Astrocyte (in vitro differentiated cells and primary cell): ENCODE results near the gene VKORC1. TPM values are rescaled to one million over a fixed set of nuclear protein-coding genes. Genes with fewer than 3 reads are reported as not detected.
A peak's percentile ranks its signal among the peaks of the same experiment; 100 is the strongest.

Experiments
- DNase-seq: peaks from one replicate; pipeline ENCODE4 v3.0.0-alpha.2; 2010; ENCODE audit warnings: low read depth
- FAIRE-seq: peaks from 2 replicates; lab custom pipeline; 2011; peaks lifted over from hg19 to GRCh38; lab: Jason Lieb, UNC
- H2AFZ ChIP-seq: 2 replicates; pipeline ENCODE4 v1.6.0; 2012; ENCODE audit warnings: low read depth, low read length, inconsistent platforms
- H3K27ac ChIP-seq: 2 replicates; pipeline ENCODE4 v1.5.1; 2011; ENCODE audit warnings: low read depth, low read length, inconsistent platforms
- H3K27me3 ChIP-seq: 2 replicates; pipeline ENCODE4 v1.6.0; 2011; ENCODE audit warnings: low read length, inconsistent platforms; ENCODE audit not compliant: insufficient read depth
- H3K36me3 ChIP-seq: 2 replicates; pipeline ENCODE4 v1.5.1; 2011; ENCODE audit warnings: low read length, inconsistent platforms; ENCODE audit not compliant: insufficient read depth
- H3K4me1 ChIP-seq: 2 replicates; pipeline ENCODE4 v1.5.1; 2011; ENCODE audit warnings: low read length, inconsistent platforms; ENCODE audit not compliant: insufficient read depth
- H3K4me2 ChIP-seq: 2 replicates; pipeline ENCODE4 v1.6.0; 2012; ENCODE audit warnings: low read length, inconsistent platforms
- H3K4me3 ChIP-seq: 2 replicates; pipeline ENCODE4 v1.5.1; 2011; ENCODE audit warnings: low read depth, mild to moderate bottlenecking, low read length, inconsistent platforms; ENCODE audit not compliant: insufficient read depth
- H3K79me2 ChIP-seq: 2 replicates; pipeline ENCODE4 v1.6.0; 2012; ENCODE audit warnings: mild to moderate bottlenecking, low read length, inconsistent platforms; ENCODE audit not compliant: insufficient read depth
- H3K9ac ChIP-seq: 2 replicates; pipeline ENCODE4 v1.6.0; 2012; ENCODE audit warnings: mild to moderate bottlenecking, low read length, inconsistent platforms
- H3K9me3 ChIP-seq: 2 replicates; pipeline ENCODE4 v1.5.1; 2012; ENCODE audit warnings: low read depth, mild to moderate bottlenecking, low read length, inconsistent platforms; ENCODE audit not compliant: insufficient read depth
- H4K20me1 ChIP-seq: 2 replicates; pipeline ENCODE4 v1.6.0; 2012; ENCODE audit warnings: low read length, inconsistent platforms; ENCODE audit not compliant: insufficient read depth
- H3K27ac Mint-ChIP-seq: one replicate; pipeline ENCODE4 v1.8.0; 2021; ENCODE audit warnings: mild to moderate bottlenecking, mixed read lengths; ENCODE audit not compliant: unreplicated experiment
- H3K27me3 Mint-ChIP-seq: one replicate; pipeline ENCODE4 v1.8.0; 2021; ENCODE audit warnings: low read depth, mixed read lengths; ENCODE audit not compliant: unreplicated experiment
- H3K36me3 Mint-ChIP-seq: one replicate; pipeline ENCODE4 v1.8.0; 2021; ENCODE audit warnings: low read depth, mixed read lengths; ENCODE audit not compliant: unreplicated experiment
- H3K4me1 Mint-ChIP-seq: one replicate; pipeline ENCODE4 v1.8.0; 2021; ENCODE audit warnings: low read depth, mixed read lengths; ENCODE audit not compliant: unreplicated experiment
- H3K4me3 Mint-ChIP-seq: one replicate; pipeline ENCODE4 v1.8.0; 2021; ENCODE audit warnings: mild to moderate bottlenecking, moderate library complexity, mixed read lengths; ENCODE audit not compliant: unreplicated experiment
- H3K9me3 Mint-ChIP-seq: one replicate; pipeline ENCODE4 v1.8.0; 2021; ENCODE audit warnings: mild to moderate bottlenecking, mixed read lengths; ENCODE audit not compliant: unreplicated experiment
- CTCF ChIP-seq: IDR thresholded peaks from 2 replicates; pipeline ENCODE4 v1.5.1; 2011; ENCODE audit warnings: low read depth, mild to moderate bottlenecking, inconsistent platforms, low read length, moderate library complexity; ENCODE audit not compliant: insufficient read depth
- EZH2 ChIP-seq: IDR thresholded peaks from 2 replicates; pipeline ENCODE4 v1.6.1; 2012; ENCODE audit warnings: mild to moderate bottlenecking, low read length, inconsistent platforms; ENCODE audit not compliant: insufficient read depth
- total RNA-seq: library from RNA; stranded (reverse); gene quantifications from 2 replicates; pipeline ENCODE4 v1.2.1, GENCODE V29; 2021

The VKORC1 gene
- total RNA-seq, 1 donor from 2014 or later = 133 TPM

- no peak for DNase-seq
- H3K27ac ChIP-seq = peak overlapping the region; percentile 93
- Mint-ChIP-seq H3K9me3 (no peaks in the 10 kb centered on the region), H3K4me3 (no peak overlapping the region), H3K4me1 (peaks cover 16% of the 10 kb centered on the region), H3K27me3 (no peaks in the 10 kb centered on the region), H3K27ac (peak overlapping the region; percentile 86), H3K36me3 (peaks cover 22% of the 10 kb centered on the region)
- peaks cover 16% of the 10 kb centered on the region for H3K36me3 ChIP-seq
- TF ChIP-seq EZH2 (no peak), CTCF (no peak)
- peak overlapping the region; percentile 15 for H3K4me2 ChIP-seq
- peaks cover 19% of the 10 kb centered on the region for H3K4me1 ChIP-seq
- peaks cover 63% of the 10 kb centered on the region for H3K79me2 ChIP-seq
- H3K4me3 ChIP-seq = no peak overlapping the region
- H3K9me3 ChIP-seq = no peaks in the 10 kb centered on the region
- no peak for FAIRE-seq
- H3K27me3 ChIP-seq = no peaks in the 10 kb centered on the region
- no peak overlapping the region for H3K9ac ChIP-seq
- no peaks in the 10 kb centered on the region for H4K20me1 ChIP-seq
- H2AFZ ChIP-seq = no peak overlapping the region
These were observed 31.1 kb downstream of the VKORC1 start for GRCh38 chr16:31063495-31063842.

- Mint-ChIP-seq H3K36me3 (peaks cover 23% of the 10 kb centered on the region), H3K4me1 (peaks cover 16% of the 10 kb centered on the region), H3K9me3 (no peaks in the 10 kb centered on the region), H3K4me3 (no peak overlapping the region), H3K27me3 (no peaks in the 10 kb centered on the region), H3K27ac (no peak overlapping the region)
- no peak for TF ChIP-seq EZH2
- TF ChIP-seq CTCF = no peak
- no peak overlapping the region for H3K4me2 ChIP-seq
- H3K27me3 ChIP-seq = no peaks in the 10 kb centered on the region
- no peaks in the 10 kb centered on the region for H4K20me1 ChIP-seq
- no peak overlapping the region for H3K27ac ChIP-seq
- no peak overlapping the region for H3K4me3 ChIP-seq
- DNase-seq (no peak), FAIRE-seq (no peak)
- H2AFZ ChIP-seq = no peak overlapping the region
- peaks cover 16% of the 10 kb centered on the region for H3K36me3 ChIP-seq
- H3K9ac ChIP-seq = no peak overlapping the region
- peaks cover 50% of the 10 kb centered on the region for H3K79me2 ChIP-seq
- no peaks in the 10 kb centered on the region for H3K9me3 ChIP-seq
- H3K4me1 ChIP-seq = peaks cover 19% of the 10 kb centered on the region
These were observed 32.7 kb downstream of the VKORC1 start for GRCh38 chr16:31061813-31062440.

DNA sequence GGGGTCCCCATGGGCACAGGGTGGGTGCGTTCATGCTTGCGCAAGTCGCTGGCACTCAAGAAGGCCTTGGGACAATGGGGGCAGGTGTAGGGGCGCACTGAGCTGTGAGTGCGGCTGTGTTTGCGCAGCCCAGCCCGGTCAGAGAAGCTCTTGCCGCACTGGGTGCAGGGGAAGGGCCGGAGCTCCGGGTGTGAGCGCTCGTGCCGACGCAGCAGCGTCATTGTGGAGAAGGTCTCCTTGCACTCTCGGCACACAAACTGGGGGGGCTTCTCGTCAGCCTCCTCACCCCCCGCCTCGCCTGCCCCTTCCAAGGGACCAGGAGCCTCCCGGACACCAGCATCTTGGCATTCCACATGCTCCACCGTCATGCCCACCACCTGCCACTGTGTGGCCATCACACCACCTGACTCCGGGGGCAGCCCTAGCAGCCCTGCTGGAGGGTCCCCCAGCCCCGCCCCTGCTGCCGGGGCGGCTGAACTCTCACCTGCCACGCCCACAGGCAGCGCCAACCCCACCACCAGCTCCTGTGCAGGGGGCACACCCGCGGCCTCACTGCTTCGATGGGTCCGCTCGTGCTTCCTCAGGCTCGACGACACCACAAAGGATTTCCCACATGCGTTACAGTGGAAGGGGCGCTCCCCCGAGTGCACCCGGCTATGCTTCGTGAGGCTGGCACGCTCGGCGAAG lies 33.3 kb downstream of the VKORC1 start:
- peaks cover 43% of the 10 kb centered on the region for H3K79me2 ChIP-seq
- no peak for FAIRE-seq
- no peaks in the 10 kb centered on the region for H4K20me1 ChIP-seq
- Mint-ChIP-seq H3K4me3 (no peak overlapping the region), H3K36me3 (peaks cover 25% of the 10 kb centered on the region), H3K27ac (no peak overlapping the region), H3K27me3 (no peaks in the 10 kb centered on the region), H3K4me1 (peaks cover 16% of the 10 kb centered on the region), H3K9me3 (no peaks in the 10 kb centered on the region)
- peaks cover 16% of the 10 kb centered on the region for H3K36me3 ChIP-seq
- no peak overlapping the region for H3K9ac ChIP-seq
- H3K4me1 ChIP-seq = peaks cover 19% of the 10 kb centered on the region
- no peak overlapping the region for H2AFZ ChIP-seq
- no peak overlapping the region for H3K27ac ChIP-seq
- H3K27me3 ChIP-seq = no peaks in the 10 kb centered on the region
- no peak overlapping the region for H3K4me2 ChIP-seq
- no peak for DNase-seq
- no peak overlapping the region for H3K4me3 ChIP-seq
- H3K9me3 ChIP-seq = no peaks in the 10 kb centered on the region
- TF ChIP-seq CTCF (no peak), EZH2 (no peak)
